Measurements from ENCODE around the gene CDK18.

The CDK18 gene

GRCh38 chr1:205502992-205503391 lies 1.5 kb upstream of the CDK18 start:
- Histone ChIP-seq H3K4me1 (ENCODE audit: control insufficient read depth in 1 of 2, insufficient read depth in 1 of 2, low read depth in 1 of 2, low read length in 1 of 2) (peaks cover 6 to 12% of the 10 kb centered on the region in 2 experiments), H3K4me3 (ENCODE audit: low read depth in 1 of 2, low read length in 1 of 2) (no peak overlapping the region), H3K36me3 (no peaks in the 10 kb centered on the region), H3K27ac (no peak overlapping the region), H3K9me3 (no peaks in the 10 kb centered on the region), H3K27me3 (peaks cover 42% of the 10 kb centered on the region)
- no peak for TF ChIP-seq CTCF (IDR thresholded peaks at IDR 0.05)

- Histone ChIP-seq H3K36me3 (no peaks in the 10 kb centered on the region), H3K27ac (no peak overlapping the region), H3K4me1 (ENCODE audit: control insufficient read depth in 1 of 2, insufficient read depth in 1 of 2, low read depth in 1 of 2, low read length in 1 of 2) (peaks cover 6 to 12% of the 10 kb centered on the region in 2 experiments), H3K27me3 (peaks cover 42% of the 10 kb centered on the region), H3K4me3 (ENCODE audit: low read depth in 1 of 2, low read length in 1 of 2) (peak overlapping the region in 1 of 2 experiments; percentile 41), H3K9me3 (no peaks in the 10 kb centered on the region)
- no peak for TF ChIP-seq CTCF (IDR thresholded peaks at IDR 0.05)
Observed at GRCh38 chr1:205505076-205505729, 734 bp downstream of the CDK18 start.

GRCh38 chr1:205505791-205506190 lies 1.3 kb downstream of the CDK18 start:
- no peak for TF ChIP-seq CTCF (IDR thresholded peaks at IDR 0.05)
- H3K4me3 ChIP-seq (ENCODE audit: low read depth in 1 of 2, low read length in 1 of 2): no peak overlapping the region
- peaks cover 6 to 12% of the 10 kb centered on the region in 2 experiments for H3K4me1 ChIP-seq (ENCODE audit: control insufficient read depth in 1 of 2, insufficient read depth in 1 of 2, low read depth in 1 of 2, low read length in 1 of 2)
- H3K27ac ChIP-seq: no peak overlapping the region
- H3K27me3 ChIP-seq: peaks cover 42% of the 10 kb centered on the region
- H3K36me3 ChIP-seq: no peaks in the 10 kb centered on the region
- no peaks in the 10 kb centered on the region for H3K9me3 ChIP-seq

- peaks cover 6 to 12% of the 10 kb centered on the region in 2 experiments for H3K4me1 ChIP-seq (ENCODE audit: control insufficient read depth in 1 of 2, insufficient read depth in 1 of 2, low read depth in 1 of 2, low read length in 1 of 2)
- H3K4me3 ChIP-seq (ENCODE audit: low read depth in 1 of 2, low read length in 1 of 2): no peak overlapping the region
- H3K36me3 ChIP-seq: no peaks in the 10 kb centered on the region
- no peak for TF ChIP-seq CTCF (IDR thresholded peaks at IDR 0.05)
- H3K9me3 ChIP-seq: no peaks in the 10 kb centered on the region
- no peak overlapping the region for H3K27ac ChIP-seq
- H3K27me3 ChIP-seq: peaks cover 42% of the 10 kb centered on the region
Observed at GRCh38 chr1:205506409-205507200, 2.1 kb downstream of the CDK18 start.

- no peak for TF ChIP-seq CTCF (IDR thresholded peaks at IDR 0.05)
- no peaks in the 10 kb centered on the region for H3K36me3 ChIP-seq
- H3K4me3 ChIP-seq (ENCODE audit: low read depth in 1 of 2, low read length in 1 of 2): no peak overlapping the region
- no peaks in the 10 kb centered on the region for H3K9me3 ChIP-seq
- peaks cover 38% of the 10 kb centered on the region for H3K27me3 ChIP-seq
- peaks cover 6 to 12% of the 10 kb centered on the region in 2 experiments for H3K4me1 ChIP-seq (ENCODE audit: control insufficient read depth in 1 of 2, insufficient read depth in 1 of 2, low read depth in 1 of 2, low read length in 1 of 2)
- H3K27ac ChIP-seq: no peak overlapping the region
Observed at GRCh38 chr1:205508227-205508714, 3.8 kb downstream of the CDK18 start.

All from neutrophil (primary cell).